ENCODE data around the gene BGN. TPM values are rescaled to one million over a fixed set of nuclear protein-coding genes. Genes with fewer than 3 reads are reported as not detected.

The BGN gene
- total and polyA plus RNA-seq, 8 donors, result 6.2 to 64.3 (median 16.2) TPM

- Histone ChIP-seq H3K4me3 (no peak overlapping the region), H3K9me3 (no peaks in the 10 kb centered on the region), H3K27ac (no peak overlapping the region), H3K36me3 (no peaks in the 10 kb centered on the region), H3K4me1 (peaks cover 0 to 9% (median 4%) of the 10 kb centered on the region in 4 donors), H3K27me3 (peaks cover 0 to 22% (median 20%) of the 10 kb centered on the region in 3 donors)
- DNase-seq, result no peak
- WGBS, 5 donors, result 81 to 89% (median 84%) methylated on average over 5 to 7 of the region's 7 CpGs; no CpG with 5 or more reads in 1 of the 5 donors
- intact Hi-C loops (cut with DNase I; ENCODE audit: low total_unique reads), result no loop called here
- TF ChIP-seq POLR2AphosphoS5 (IDR thresholded peaks at IDR 0.05) (no peak), EP300 (IDR thresholded peaks at IDR 0.05) (no peak), POLR2A (IDR thresholded peaks at IDR 0.05) (no peak)
- TF ChIP-seq, protein P1, sequence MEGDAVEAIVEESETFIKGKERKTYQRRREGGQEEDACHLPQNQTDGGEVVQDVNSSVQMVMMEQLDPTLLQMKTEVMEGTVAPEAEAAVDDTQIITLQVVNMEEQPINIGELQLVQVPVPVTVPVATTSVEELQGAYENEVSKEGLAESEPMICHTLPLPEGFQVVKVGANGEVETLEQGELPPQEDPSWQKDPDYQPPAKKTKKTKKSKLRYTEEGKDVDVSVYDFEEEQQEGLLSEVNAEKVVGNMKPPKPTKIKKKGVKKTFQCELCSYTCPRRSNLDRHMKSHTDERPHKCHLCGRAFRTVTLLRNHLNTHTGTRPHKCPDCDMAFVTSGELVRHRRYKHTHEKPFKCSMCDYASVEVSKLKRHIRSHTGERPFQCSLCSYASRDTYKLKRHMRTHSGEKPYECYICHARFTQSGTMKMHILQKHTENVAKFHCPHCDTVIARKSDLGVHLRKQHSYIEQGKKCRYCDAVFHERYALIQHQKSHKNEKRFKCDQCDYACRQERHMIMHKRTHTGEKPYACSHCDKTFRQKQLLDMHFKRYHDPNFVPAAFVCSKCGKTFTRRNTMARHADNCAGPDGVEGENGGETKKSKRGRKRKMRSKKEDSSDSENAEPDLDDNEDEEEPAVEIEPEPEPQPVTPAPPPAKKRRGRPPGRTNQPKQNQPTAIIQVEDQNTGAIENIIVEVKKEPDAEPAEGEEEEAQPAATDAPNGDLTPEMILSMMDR (IDR thresholded peaks at IDR 0.05), result no peak
These were observed 3.7 kb downstream of the BGN start for GRCh38 chrX:153498453-153498852.

GRCh38 chrX:153499341-153499740, 4.6 kb downstream of the BGN start:
- H3K36me3 ChIP-seq, result no peaks in the 10 kb centered on the region
- intact Hi-C loops (cut with DNase I; ENCODE audit: low total_unique reads), result no loop called here
- TF ChIP-seq EP300 (IDR thresholded peaks at IDR 0.05) (no peak), POLR2A (IDR thresholded peaks at IDR 0.05) (no peak), POLR2AphosphoS5 (IDR thresholded peaks at IDR 0.05) (no peak)
- TF ChIP-seq, protein P1 (IDR thresholded peaks at IDR 0.05), result no peak
- H3K4me3 ChIP-seq, result no peak overlapping the region
- no peaks in the 10 kb centered on the region for H3K9me3 ChIP-seq
- H3K4me1 ChIP-seq, result peaks cover 0 to 8% (median 4%) of the 10 kb centered on the region in 4 donors
- WGBS, 5 donors, result 65 to 77% (median 72%) methylated on average over 6 to 15 of the region's 15 CpGs; no CpG with 5 or more reads in 1 of the 5 donors
- no peak for DNase-seq
- H3K27ac ChIP-seq, result no peak overlapping the region
- peaks cover 0 to 22% (median 20%) of the 10 kb centered on the region in 3 donors for H3K27me3 ChIP-seq

- WGBS, 5 donors, result 61 to 89% (median 84%) methylated on average over 7 to 17 of the region's 17 CpGs
These were observed 5.1 kb downstream of the BGN start for GRCh38 chrX:153499876-153500275.

DNA sequence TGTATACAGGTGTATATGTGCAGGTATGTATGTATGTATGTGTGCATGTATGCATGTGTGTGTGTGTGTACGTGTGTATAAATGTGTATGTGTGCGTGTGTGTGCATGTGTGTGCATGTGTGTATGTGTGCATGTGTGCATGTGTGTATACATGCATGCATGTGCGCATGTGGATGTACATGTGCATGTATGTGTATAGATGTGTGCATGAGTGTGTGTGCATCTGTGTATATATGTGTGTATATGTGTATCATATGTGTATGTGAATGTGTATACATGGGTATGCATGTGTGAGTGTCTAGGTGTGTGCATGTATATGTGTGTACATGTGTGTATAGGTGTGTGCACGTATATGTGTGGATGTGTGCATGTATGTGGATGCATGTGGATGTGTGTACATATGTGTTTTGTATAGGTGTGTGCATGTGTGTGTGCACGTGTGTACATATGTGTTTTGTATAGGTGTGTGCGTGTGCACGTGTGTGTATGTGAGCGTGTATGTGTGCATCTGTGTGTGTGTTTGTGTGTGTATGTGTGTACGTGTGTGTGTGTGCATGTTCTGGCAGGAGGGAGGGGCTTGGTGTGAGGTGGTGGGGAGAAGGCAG, 6.0 kb downstream of the BGN start:
- 87 to 95% (median 92%) methylated on average over 9 of the region's 9 CpGs for WGBS, 5 donors
- Histone ChIP-seq H3K9me3 (no peaks in the 10 kb centered on the region), H3K27me3 (peaks cover 0 to 13% (median 8%) of the 10 kb centered on the region in 3 donors), H3K27ac (no peak overlapping the region), H3K4me3 (no peak overlapping the region), H3K4me1 (no peaks in the 10 kb centered on the region), H3K36me3 (no peaks in the 10 kb centered on the region)
- intact Hi-C loops (cut with DNase I; ENCODE audit: low total_unique reads), result no loop called here
- DNase-seq, result no peak
- no peak for TF ChIP-seq EP300 (IDR thresholded peaks at IDR 0.05)
- TF ChIP-seq POLR2AphosphoS5 (IDR thresholded peaks at IDR 0.05), result no peak
- TF ChIP-seq, protein P1 (IDR thresholded peaks at IDR 0.05), result no peak
- no peak for TF ChIP-seq POLR2A (IDR thresholded peaks at IDR 0.05)

More at GRCh38 chrX:153499876-153500275, 5.1 kb downstream of the BGN start:
- TF ChIP-seq EP300 (IDR thresholded peaks at IDR 0.05) (no peak), POLR2A (IDR thresholded peaks at IDR 0.05) (no peak), POLR2AphosphoS5 (IDR thresholded peaks at IDR 0.05) (no peak)
- TF ChIP-seq, protein P1 (IDR thresholded peaks at IDR 0.05), result no peak
- intact Hi-C loops (cut with DNase I; ENCODE audit: low total_unique reads), result no loop called here
- peaks cover 0 to 20% (median 17%) of the 10 kb centered on the region in 3 donors for H3K27me3 ChIP-seq
- no peak overlapping the region for H3K4me3 ChIP-seq
- DNase-seq, result no peak
- no peaks in the 10 kb centered on the region for H3K9me3 ChIP-seq
- no peaks in the 10 kb centered on the region for H3K36me3 ChIP-seq
- H3K27ac ChIP-seq, result no peak overlapping the region
- H3K4me1 ChIP-seq, result peaks cover 0 to 8% (median 1%) of the 10 kb centered on the region in 4 donors

Data from stomach (tissue), 9 donors.